ENCODE data around the gene A4GALT.
"Not testable (repeated sequence)": the region's sequence is repeated elsewhere in the genome, so short reads cannot be mapped to it uniquely, and the experiment has no call there.

The A4GALT gene, protein sequence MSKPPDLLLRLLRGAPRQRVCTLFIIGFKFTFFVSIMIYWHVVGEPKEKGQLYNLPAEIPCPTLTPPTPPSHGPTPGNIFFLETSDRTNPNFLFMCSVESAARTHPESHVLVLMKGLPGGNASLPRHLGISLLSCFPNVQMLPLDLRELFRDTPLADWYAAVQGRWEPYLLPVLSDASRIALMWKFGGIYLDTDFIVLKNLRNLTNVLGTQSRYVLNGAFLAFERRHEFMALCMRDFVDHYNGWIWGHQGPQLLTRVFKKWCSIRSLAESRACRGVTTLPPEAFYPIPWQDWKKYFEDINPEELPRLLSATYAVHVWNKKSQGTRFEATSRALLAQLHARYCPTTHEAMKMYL

DNA sequence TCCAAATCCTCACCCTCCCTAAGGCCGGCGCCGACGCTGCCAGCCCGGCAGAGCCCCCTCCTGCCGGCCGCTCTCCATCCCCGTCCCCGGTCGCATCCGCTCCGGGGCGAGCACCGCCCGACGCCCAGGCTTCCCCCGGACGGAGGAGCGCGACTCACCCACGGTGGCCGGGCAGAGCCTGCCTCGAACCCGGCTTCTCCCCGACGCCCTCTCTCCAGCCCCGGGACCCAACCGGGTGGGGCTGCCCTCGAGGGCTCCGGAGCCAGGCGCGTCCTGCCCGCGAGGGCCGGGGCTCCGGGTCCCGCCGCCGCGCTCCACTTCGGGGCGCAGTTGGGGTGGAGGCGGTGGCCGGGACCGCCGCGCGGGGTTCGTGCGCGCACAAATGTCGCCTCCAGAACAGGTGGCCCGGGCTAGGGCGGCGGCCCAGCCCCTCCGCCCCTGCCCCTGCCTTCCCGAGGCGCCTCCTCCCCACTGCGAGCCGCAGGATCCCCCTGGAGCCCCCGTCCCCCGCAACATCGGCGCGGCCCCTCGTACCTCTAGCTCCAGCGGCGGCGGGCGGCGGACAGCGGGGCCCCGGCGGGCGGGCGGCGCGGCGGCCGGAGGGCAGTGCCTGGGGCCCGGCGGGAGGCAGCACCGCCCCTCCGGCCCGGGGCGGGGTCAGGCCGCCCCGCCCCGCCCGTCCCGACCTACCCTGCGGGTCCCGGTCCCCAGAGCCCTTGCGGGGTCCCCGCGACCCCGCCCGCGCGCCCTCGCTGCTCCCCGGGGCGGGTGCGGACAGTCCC, at the start of gene A4GALT:
Gene A4GALT, minus strand, starts transcription at position 608 of the 782 bp plus-strand sequence. CDS start 26,919 bp downstream, outside the sequence.
- no peak for DNase-seq

DNA sequence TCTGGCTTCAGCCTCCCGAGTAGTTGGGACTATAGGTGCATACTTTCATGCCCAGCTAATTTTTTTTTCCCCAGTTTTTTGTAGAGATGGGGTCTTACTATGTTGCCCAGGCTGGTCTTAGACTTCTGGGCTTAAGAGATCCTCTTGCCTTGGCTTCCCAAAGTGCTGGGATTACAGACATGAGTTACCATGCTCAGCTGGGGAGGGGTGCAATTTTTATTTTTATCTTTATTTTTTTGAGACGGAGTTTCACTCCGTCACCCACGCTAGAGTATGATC, 49.7 kb upstream of the A4GALT start:
- no peak for DNase-seq

DNA sequence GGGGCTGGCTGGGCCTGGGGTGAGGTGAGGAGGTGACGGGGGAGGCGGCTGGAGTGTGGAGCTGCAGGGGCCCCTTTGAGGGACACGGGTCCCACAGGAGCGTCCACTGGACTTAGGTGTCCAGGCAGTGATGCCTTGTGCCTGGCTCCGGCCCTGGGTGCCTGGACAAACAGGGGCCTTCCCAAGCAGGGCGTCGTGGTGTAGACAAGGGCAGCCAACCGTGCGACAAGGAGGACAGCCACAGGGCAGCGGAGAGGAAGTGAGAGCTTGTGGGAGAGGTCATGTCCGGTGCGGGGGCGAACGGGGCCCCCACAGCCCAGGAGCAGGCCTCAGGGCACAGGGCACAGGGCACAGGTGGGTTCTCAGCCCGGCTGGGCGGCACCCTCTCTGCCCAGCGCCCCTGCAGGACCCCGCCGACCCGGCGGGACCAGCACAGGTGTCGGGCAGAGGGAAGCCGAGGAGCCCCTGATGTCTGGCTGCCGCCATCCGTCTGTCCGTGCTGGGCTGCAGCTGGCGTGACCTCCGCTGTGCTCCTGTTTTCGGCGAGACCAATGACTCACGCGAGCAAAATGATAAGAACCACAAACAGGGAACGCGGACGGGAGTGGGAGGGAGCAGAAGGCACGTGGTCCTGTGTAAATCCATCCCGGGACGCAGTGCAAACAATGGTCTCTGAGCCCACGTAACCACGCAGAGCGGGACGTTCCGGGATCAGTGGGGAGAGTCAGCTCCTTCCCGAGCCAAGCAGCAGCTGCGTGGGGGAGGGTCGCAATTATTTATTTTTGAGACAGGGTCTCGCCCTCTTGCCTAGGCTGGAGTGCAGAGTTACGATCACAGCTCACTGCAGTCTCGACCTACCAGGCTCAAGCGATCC, 49.1 kb upstream of the A4GALT start:
- DNase-seq, result no peak

DNA sequence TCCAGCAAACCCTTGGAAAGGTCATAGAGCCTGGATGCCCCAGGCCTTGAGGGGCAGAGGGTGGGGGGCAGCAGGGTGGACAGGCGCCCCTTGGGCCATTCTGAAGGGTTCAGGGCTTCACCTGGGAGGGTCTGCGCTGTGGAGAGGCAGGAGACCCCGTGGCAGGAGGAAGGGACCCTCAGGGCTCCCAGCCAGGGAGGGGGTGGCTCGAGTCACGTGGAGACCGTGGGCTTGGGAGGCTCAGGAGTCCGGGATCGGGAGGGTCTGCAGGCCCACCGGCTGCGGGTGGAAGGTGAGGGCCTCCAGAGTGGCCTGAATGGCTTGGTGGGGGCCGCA, 48.5 kb upstream of the A4GALT start:
- DNase-seq, result no peak

DNA sequence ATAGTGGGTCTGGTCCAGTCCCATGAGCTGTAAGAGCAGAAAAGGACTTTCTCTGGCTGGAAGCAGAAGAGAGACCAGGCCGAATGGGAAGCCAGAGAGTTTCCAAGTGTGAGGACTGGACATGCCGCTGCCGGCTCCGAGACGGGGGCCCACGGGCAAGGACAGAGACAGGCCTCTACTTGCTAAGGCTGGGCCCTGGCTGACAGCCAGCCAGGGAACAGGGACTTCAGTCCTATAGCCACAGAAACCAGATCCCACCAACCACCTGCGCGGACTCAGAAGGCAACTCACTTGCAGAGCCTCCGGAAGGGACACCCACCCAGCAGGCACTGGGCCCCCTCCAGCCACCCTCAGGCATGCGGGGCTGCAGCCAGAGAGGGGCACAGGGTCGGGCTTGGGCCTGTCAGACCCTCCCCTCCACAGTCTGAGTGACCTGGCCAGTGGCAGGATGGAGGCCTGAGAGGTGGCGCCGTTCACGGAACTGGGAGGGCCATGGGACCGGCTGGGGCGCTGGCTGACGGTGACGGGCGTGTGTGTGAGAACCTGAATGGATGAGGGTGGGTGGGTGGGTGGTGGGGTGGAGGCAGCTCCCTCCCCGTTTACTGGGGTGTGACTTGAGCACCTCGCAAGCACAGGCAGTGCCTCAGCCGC, 47.8 kb upstream of the A4GALT start:
- DNase-seq, result no peak

DNA sequence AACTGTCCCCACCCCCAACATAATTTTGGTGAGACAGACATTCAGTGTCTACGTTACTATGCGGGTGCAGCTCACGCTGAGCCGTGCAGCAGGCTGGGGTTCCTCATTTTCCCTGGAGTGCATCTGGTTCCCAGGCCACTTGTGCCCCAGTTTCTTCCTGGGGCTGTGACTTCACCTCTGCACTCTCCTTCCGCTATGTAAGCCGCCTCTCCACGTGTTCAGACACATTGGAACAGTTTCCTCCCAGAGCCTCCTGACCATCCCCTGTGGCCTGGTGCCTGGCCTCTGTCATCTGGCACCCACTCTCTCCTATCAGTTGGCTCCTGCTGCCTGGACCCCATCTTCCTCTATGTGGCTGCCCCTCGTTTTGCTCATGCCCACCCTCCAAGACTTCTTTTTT, 46.2 kb upstream of the A4GALT start:
- DNase-seq, result no peak

DNA sequence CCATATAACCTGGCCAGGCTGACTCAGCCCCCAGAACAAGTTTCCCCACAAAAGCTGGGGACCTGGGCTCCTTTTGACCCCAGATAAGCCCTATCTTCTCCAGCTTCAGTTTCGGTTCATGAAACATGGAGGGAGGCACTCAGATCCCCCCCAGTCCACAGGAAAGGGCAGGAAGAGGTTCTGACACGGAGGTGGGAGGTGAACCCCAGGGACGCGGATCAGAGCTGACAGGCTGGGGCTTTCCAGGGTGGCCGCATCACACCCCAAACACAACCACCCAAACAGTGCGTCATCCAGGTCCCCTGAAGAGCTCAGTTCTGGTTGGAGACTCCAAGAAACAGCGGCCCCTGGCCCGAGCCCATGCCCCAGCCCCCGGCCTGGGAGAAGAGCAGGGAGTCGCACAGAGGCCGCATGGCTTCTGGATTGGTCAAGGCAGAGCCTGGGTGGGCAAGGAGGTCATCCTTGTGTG, 44.3 kb upstream of the A4GALT start:
- no peak for DNase-seq

DNA sequence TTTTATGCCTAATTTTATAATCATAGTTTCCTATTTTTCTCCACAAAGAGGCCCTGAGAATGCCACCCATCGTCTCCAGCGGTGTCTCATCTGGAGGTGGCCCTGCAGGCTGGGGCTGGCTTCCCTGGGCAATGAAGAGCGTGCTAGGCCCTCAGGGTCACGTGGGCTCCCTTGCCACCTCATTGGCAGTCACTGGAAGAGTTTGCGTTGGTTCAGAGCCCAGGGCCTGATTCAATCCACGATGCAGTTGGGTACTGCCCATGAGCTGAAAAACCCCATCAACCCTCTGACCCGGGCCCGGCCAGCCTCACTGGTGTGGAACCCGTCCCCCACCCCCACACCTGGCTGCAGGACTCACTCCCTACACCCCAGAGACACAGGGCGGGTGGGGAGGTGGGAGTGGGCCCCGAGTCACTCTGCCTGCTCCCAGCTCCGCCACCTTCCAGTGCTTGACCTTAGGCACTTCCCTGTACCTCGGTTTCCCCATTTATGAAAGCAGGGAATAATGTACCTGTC, 43.4 kb upstream of the A4GALT start:
- DNase-seq, result no peak

DNA sequence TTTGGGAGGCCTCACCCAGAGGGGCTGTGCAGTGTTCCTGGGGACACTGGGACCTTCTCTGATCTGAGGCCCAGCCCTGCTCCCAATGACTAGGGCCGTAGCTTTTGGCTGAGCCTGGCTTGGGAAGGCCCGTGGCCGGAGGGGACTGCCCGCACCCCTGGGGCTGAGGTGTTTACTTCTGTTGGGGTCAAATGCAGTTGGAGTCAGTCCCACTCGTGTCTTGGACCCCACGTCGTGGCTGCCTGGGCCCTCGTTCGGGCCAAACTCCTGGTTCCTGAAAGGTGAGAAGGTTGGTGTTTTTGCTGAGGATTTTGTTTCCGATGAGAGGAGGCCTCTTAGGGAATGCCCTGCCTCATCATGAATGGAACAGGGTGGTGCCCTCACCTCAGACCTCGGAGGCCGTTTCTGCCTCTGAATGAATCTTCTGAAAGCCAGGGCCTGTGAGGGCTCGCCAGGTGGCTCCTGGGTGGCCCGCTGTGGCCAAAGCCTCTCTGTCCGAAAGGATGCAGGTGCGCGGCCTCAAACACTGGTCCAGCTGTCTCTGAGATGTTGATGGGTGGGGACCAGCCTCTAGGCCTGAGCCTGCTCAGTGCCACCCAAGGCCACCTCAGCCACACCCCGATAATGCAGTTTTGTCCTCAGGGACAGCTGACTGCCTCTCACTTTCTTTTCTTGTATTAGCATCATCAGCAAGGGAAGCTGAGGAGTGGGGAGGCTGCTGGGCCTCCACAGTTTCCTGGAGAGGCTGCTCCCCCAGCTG, 40.3 kb upstream of the A4GALT start:
- DNase-seq, result no peak

DNA sequence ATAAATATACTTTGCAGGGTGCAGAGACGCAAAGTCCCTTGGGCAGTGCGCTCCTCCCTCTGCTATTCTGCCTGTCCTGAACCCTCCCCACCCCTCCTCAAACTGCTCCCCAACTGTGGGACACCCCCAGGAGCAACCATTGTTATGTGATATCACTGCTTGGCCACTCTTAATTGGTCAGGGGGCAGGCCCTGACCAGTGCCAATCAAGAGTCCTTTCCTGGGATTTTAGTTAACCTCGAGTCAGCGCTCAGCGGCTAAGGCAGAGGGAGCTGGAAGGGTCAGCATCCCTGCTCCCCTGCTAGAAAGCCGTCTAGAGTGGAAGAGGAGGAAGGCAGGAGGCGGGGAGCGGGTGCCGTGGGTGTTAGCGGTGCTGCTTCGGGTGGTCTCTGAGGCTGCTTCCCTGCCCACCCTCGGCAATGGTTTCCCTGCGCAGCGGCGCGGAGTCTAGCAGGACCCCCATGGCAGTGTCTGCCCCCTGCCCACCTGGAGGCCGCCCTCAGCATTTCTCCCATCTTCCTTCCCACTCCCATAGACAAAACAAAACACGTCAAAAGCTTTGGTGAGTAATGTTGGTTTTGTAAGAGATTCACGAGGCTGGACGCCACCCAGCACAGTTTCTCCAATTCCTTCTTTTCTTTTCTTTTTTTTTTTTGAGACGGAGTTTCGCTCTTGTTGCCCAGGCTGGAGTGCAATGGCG, 38.4 kb upstream of the A4GALT start:
- no peak for DNase-seq

DNA sequence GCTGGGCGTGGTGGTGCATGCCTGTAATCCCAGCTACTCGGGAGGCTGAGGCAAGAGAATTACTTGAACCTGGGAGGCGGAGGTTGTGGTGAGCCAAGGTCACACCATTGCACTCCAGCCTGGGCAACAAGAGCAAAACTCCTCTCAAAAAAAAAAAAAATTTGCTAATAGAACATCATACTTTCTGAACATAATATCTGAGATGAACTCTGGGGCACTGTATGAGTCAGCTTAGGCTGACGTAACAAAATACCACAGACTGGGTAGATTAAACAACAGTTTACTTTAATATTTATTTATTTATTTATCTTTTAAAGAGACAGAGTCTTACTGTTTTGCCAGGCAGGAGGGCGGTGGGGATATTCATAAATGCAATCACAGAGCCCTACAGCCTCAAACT, 34.9 kb upstream of the A4GALT start:
- DNase-seq, result not testable (repeated sequence)

DNA sequence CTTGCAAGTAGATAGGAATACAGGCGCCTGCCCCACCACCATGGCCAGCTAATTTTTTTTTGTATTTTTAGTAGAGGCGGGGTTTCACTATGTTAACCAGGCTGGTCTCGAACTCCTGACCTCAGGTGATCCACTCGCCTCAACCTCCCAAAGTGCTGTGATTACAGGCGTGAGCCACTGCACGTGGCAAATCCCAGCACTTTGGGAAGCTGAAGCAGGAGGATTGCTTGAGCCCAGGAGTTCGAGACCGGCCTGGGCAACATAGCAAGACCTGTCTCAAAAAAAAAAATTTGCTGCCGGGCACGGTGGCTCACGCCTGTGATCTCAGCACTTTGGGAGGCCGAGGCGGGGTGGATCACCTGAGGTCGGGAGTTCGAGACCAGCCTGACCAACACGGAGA, 34.5 kb upstream of the A4GALT start:
- not testable (repeated sequence) for DNase-seq

DNA sequence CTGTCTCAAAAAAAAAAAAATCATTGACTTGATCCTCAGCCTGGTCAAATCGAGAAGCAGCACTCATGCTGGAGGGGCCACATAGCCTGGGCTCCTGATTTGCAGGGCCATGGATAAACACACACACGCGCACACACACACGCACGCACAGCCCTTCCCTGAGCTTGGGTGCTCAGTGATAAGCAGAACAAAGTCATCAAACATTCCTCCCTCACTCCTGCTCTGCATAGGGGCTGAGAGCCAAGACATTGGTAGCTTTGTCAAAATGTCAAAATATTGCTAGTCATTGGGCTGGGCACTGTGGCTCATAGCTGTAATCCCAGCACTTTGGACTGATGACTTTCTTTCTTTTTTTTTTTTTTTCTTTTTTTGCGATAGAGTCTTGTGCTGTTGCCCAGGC, 34.0 kb upstream of the A4GALT start:
- no peak for DNase-seq

DNA sequence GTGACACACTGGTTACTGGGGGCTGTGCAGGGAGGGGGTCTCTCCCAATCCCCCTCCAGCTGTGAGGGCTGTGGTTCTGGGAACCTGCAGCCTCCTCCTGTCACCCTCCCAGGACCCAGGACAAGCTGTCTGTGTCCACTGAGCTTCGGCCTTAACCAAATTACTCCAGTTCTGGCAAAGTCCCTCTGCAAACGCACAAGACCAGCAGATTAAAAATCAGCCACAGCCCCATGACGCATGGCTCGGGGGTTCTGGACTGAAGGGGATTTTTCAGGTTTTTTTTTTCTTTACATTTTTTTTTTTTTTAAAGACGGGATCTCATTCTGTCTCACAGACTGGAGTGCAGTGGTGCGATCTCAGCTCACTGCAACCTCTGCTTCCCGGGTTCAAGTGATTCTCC, 32.2 kb upstream of the A4GALT start:
- no peak for DNase-seq

DNA sequence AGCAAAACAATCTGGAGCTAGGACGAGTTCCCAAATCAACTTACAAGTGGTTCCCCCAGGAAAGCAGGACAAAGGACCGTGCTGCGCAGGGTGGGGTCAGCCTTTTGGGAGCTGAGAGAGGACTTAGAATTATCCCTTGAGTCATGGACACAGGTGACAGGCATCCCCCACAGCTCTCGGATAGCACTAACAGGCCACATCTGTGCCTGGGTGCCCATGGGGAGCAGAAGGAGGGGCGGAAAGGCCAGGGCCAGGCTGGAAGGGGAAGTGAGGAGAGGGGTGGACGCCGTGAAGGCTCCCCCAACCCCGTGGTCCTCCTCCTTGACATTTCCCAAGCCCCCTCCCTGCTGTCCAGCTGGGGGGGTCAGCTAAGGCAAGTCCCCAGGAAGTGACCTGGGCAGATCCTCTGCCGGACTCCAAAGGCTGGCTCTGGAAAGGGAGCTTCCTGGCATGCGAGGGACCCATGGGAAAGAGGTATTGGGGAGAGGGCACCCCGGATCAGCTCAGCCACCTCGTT, 31.6 kb upstream of the A4GALT start:
- no peak for DNase-seq

DNA sequence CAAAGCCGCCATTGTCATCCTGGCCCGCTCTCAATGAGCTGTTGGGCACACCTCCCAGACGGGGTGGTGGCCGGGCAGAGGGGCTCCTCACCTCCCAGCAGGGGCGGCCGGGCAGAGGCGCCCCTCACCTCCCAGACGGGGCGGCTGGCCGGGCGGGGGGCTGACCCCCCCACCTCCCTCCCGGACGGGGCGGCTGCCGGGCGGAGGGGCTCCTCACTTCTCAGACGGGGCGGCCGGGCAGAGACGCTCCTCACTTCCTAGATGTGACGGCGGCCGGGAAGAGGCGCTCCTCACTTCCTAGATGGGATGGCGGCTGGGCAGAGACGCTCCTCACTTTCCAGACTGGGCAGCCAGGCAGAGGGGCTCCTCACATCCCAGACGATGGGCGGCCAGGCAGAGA, 29.8 kb upstream of the A4GALT start:
- not testable (repeated sequence) for DNase-seq

DNA sequence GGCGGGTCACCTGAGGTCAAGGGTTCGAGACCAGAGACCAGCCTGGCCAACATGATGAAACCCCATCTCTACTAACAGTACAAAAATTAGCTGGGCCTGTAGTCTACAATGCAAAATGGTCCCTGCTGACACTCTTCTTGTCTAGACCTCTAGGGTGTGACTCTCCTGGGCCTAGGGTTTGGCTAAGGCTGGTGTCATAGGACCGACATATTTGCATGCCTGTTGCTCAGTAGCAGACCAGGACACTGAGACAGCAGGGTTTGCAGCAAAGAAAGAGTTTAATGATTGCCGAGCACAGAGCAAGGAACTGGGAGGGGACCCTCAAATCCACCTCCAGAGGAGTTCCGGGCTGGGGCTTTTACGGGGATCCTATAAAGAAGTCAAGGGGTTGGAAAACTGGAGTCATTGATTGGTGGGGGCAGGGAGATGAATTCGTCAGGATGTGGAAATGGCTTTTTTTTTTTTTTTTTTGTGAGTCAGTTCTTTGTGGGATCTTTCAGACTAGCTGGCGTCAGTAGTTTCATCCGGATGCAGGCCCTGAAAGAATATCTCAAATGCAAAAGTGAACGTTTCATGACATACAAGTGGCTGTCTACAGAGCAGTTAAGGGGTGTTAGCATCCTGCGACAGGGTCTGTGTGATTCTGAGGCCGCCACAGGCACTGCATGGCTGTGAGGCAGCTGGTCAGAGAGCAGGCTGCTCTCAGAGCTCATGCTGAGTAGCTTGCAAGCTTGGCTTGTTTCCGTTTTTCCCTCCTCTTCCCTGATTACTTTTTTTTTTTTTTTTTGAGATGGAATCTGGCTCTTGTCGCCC, 27.2 kb upstream of the A4GALT start:
- no peak for DNase-seq

DNA sequence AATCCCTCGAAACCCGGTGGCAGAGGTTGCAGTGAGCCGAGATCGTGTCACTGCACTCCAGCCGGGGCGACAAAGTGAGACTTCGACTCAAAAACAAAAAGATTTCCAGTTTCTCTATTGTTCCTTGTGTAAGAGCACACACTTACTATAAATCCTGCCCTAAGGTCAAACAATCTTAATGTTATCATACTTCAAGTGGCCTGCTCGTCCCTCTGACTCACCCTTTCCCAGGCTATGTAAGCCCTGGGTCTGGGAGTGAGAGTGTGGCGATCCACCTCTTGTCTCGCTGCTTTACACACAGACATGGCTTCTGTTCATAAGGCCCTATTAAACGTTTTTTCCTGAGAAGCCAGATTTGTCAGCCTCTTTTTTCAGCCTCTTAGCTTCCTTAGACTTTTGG, 24.4 kb upstream of the A4GALT start:
- no peak for DNase-seq

DNA sequence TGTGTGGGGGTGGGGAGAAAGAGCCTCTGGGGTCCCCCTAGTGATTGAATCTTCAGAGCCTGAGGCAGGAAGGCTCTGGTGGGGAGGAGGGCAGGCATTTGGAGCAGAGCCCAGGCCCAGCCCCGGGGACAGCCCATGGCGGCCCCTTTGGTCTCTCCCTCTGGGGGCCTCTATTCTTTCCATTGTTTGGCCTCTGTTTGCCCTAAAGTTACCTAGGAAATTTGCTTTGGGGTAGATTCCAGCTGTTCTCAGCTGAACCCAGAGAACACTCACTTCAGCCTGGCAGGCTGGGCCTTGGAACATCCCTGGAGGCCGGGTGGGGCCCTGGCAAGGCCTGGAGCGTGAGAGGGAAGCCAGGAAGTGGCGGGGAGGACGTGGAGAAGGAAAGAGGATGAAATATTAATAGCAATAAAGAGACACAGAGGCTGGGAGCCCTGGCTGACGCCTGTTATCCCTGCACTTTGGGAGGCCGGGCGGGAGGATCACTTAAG, 22.9 kb upstream of the A4GALT start:
- DNase-seq, result no peak

DNA sequence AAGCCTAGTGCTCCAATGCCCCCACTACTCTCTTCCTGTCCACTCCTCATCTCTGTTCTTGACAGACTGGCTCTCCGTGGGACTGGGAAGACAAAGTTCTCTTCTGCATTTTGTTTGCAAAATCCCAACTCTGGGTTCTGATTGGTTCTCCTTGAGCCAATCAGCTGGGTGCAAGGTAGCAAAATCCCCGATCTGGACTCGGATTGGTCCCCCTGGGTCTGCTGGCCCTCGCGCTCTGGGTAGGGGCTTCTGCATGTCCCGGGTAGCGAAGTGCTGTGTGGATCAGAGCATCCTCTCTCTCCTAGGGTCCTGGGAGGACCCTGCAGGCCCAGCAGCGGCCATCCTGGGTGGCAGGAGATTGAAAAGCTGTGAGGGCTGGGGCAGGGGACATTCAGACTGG, 22.3 kb upstream of the A4GALT start:
- no peak for DNase-seq

All from NCI-H1436 (cell line).